LHCN-M2 (cell line): ENCODE measurements around the gene CPNE1. TPM values are rescaled to one million over a fixed set of nuclear protein-coding genes. Genes with fewer than 3 reads are reported as not detected.

Source experiments
- DNase-seq: peaks from one replicate; pipeline ENCODE4 v3.0.0-alpha.2; 2012; ENCODE audit warnings: low read depth
- total RNA-seq: library from RNA; depleted of rRNA; stranded (reverse); fragments of >200 nt; gene quantifications from 2 replicates; pipeline ENCODE4 v1.2.3, GENCODE V29; 2014

CPNE1 gene
- total RNA-seq, 1 experiment from 2014 or later: 168 TPM

DNA sequence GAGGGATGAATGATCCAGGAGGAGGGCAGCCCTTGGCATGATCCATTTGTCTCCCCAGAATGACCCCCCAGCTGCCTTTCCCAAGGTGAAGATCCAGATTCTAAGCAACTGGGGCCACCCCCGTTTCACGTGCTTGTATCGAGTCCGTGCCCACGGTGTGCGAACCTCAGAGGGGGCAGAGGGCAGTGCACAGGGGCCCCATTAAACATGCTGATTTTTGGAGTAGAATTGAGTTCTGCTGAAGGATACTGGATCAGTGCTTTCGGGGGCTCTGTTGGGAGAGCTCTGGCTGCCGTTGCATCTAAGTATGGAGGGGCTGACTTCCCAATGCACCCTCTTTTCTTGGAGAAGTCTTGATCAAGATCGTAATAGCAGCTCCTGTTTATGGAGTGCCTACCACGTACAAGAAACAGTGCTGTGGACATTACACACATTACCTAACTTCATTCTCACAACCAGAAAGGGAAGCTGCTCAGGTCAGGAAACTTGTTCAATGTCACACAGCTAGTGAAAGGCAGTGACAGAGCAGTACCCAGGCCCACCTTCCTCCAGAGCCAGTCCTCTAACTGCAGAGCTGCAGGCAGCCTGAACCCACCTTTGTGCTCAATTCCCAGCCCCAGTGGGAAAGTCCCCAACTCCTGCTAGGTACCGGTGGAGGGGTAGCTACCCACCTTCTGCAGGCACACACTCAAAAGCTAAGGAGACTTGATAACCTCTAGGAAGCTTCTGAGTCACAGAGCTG, 43.7 kb downstream of the CPNE1 start:
- DNase-seq: no peak

DNA sequence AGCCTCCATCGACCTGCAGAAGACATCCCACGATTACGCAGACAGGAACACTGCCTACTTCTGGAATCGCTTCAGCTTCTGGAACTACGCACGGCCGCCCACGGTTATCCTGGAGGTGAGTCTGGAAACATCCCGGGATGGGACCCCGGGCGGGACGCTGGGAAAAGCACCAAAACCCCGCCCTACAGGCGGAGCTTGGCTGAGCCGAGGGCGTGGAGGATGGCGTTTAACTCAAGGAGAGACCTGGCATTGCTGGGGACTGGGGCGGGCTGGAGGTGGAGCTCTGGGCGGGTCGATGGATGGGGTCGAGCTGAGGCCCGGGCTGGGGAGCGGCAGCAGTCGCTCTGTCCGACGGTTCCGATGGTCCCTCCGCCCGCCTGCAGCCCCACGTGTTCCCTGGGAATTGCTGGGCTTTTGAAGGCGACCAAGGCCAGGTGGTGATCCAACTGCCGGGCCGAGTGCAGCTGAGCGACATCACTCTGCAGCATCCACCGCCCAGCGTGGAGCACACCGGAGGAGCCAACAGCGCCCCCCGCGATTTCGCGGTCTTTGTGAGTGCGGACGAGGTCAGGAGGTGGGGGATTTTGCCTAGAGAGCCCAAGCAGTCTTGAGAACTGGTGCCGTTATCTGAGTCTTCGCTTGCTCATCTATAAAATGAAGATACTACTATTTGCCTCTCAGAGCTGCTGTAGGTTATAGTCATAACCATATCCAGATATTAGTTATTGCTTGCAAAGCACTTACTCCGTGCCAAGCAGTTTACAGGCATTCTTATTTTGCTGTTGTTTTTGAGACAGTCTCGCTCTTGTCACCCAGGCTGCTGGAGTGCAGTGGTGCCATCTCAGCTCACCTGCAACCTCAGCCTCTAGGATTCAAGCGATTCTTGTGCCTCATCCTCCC, 45.3 kb downstream of the CPNE1 start:
- peak; percentile 67 for DNase-seq

DNA sequence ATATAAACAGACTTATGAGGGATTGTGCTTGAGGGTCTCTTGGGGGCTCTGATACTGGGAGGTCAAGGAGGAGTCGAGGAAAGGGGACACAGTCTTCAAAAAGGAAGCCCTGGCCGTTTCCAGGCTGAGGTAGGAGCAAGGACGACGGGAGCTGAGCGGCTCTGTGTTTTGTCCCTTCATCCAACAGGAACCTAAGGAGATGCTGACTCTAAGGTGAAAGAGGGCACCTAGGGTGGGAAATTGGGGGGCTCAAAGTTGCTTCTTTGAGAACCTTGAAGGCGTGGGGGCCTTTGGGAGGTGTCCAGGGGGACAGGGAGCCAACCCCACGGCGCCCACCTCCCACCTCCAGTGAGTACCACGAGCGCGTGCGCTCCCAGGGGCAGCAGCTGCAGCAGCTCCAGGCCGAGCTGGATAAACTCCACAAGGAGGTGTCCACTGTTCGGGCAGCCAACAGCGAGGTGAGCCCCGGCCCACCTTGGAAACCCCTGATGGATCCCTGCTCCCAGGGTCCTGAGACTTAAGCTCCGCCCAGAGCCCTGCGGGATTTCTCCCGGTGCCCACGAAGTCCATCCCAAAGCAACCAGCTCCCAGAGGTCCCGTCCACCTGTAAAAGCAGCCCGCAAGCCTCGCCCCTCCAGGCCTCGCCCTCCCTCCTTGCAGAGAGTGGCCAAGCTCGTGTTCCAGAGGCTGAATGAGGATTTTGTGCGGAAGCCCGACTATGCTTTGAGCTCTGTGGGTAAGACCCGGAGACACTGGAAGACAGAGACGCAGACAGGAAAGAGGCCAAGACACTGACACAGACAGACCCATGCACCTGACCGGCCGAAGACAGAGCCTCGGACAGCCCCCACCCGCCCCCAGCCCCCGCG, 46.2 kb downstream of the CPNE1 start:
- DNase-seq: no peak

DNA sequence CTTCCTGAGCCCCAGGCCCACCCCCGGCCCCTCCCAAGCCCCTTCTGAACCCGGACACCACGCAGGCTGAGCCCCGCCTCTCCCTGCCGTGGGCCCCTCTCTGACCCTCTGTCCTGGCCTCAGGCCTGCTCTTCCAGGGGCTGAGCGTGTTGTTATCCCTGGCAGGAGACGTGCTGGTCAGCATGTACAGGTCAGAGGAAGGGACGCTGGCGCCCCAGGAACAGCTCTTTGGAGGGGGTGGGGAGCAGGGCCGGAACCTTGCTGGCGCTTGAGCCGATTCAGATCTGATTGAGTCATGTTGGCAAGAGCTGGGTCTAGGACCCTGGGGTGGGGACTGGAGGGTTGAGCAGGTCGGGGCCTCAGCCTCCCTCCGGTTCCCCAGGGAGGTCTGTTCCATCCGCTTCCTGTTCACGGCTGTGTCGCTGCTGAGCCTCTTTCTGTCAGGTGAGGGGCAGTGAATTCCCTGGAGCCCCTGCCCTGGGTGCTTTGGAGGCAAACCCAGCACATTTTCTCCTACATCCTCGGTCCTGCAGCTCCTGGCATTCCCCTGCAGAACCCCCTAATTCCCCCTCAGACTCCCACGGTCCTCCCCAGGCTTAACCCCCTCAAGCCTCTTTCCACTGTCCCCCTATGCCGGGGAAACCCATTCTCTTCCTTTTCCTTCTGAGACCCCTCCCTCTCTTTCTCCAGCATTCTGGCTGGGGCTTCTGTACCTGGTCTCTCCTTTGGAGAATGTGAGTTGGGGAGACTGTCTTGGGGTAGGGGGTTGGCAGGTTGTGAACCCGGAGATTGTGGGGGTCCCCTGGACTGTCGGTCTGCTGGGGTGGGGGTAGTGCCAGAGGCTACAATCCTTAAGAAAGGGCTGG, 47.1 kb downstream of the CPNE1 start:
- DNase-seq: peak; percentile 77

DNA sequence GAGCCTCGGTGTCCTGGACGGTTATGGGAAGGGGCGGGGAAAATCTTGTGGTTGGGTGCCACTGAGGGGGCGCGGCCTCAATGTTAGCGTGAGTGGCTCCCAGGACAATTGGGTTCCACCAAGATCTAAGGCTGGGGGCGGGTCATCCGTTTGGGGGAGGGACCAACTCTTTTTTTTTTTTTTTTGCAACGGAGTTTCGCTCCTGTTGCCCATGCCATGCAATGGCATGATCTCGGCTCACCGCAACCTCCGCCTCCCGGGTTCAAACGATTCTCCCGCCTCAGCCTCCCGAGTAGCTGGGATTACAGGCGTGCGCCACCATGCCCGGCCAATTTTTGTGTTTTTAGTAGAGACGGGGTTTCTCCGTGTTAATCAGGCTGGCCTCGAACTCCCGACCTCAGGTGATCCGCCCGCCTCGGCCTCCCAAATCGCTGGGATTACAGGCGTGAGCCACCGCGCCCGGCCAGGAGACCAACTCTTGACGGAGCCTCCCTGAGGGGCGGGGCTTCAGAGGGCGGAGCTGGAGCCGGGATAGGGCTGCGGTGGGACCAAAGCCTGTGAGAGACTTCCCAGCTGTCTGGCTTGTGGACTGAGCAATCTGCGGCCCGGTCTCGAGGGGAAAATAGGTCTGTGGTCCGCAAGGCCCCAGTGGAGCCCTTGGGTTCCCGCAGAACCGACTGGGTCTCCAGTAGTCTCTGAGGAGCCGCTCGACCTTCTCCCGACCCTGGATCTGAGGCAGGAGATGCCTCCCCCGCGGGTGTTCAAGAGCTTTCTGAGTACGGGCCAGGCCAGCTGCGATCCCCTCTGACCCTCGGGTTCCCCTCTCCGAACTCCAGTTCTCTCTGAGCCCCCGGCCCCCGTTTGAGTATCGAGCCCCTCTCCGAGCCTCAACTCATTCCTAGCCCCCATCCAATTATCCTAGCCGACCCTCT, 48.0 kb downstream of the CPNE1 start:
- DNase-seq: peak; percentile 100

- no peak for DNase-seq
Measured at GRCh38 chr20:35615667-35616464, 48.8 kb downstream of the CPNE1 start, which contains the start of gene SPAG4. TSS of gene SPAG4 (plus strand) at chr20:35615829. CDS start at chr20:35616004, 175 bp downstream.

DNA sequence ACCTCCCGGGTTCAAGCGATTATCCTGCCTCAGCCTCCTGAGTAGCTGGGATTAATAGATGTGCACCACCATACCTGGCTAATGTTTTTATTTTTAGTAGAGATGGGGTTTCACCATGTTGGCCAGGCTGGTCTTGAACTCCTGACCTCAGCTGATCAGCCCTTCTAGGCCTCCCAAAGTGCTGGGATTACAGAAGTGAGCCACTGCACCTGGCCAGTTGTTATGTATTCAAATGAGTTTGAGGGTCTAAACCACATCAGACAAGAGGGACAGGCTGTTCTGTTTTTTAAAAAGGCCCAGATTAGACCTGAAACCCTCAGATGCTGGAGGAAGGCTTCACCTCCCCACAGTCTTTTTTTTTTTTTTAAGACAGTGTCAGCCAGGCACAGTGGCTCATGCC, 53.2 kb downstream of the CPNE1 start:
- DNase-seq: no peak

GRCh38 chr20:35610833-35611427, 53.8 kb downstream of the CPNE1 start:
- DNase-seq: no peak

GRCh38 chr20:35607003-35607735, 57.5 kb downstream of the CPNE1 start:
- no peak for DNase-seq

DNA sequence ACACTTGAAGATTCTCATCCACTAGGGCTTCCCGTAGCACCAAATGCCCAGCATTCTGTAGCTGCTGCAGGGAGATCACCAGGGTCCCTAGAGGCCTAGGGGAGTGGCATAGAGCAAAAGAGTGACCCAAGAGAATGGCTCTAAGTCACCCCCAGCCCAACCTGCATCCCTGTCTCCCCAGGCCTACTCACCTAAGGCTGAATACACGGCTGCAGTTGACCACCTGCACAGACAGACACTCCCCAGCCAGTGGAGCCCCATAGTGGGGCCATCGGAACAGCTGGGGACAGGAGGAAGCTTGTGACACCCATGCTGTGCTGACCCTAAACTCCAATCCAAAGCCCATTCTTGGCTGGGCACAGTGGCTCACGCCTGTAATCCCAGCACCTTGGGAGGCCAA, 58.6 kb downstream of the CPNE1 start:
- no peak for DNase-seq

DNA sequence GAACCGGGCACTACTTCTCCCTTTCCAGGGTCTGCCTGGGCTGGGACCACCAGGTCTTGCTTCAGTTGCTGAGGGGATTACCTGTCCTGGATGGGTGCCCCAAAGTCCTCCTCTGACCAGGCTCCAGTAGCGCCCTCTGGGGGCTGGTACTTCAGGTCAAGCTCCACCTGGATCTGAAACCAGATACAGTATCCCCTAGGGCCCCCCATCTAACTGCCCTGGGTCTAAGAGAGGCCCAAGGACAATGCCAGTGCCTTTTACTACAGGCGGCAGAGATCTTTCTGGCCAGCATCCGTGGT, 60.3 kb downstream of the CPNE1 start:
- DNase-seq: no peak

DNA sequence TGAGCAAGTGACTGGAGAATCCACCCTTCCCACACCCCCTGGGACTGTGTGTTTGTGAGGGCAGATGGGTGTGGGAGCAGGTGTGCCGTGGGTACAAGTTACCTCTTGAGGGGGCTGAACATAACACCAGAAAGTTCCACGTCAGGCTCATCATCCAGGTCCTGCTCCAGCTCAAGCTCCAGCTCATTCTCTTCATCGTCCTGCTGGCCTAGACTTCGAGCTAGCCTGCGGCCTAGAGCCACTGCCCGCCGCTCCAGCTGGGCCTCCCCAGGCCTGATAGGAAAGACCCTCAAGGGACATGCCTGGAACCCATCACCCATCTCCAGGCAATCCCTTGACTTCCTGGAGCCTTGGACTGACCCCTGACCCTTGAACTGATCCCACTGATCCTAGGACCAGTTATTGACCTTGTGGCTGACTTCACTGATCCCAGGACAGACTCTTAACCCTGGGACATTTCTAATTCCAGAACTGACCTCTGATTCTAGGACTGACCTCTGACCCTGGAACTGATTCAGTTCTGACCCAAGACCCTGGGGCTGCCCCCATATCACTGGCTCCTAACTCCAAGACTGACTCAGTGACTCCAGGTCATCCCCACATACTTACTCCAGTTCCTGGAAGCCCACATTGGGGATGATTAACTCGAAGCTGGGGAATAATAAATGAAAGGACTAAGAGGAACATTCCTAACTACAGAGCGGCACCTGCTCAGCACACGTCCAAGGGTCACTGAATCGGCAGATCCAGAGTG, 60.8 kb downstream of the CPNE1 start:
- DNase-seq: no peak

DNA sequence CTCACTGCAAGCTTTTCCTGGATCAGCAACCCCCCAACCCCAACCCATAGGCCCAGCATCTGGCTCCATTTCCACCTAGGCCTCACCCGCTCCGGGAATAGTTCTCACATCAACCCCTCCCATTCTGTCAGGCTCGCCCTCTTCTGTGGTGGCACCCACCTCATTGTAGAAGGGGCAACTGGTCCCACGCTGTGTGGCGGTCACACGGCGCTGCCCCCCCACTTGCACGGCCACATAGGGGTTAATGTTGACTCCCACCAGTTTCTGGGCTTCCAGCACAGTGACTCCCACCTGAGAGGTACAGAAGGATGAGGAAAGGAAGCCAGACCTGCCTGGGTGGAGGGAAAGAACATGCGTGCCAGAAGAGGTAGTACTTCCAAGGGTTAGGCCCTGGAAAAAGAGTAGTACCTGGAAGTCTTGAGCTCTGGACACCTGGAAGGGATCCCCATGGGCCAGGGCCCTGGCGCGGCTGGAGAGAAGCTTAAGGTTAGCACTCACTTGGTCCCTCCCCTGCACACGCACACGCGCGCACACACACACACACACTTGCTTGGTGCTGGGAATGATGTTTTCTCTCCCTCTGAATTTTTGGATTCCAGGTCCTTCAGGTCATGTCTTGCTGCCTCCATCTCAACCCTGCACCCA, 61.7 kb downstream of the CPNE1 start:
- no peak for DNase-seq

- DNase-seq: no peak
Measured at GRCh38 chr20:35601990-35602389, 62.7 kb downstream of the CPNE1 start.

GRCh38 chr20:35600993-35601973, 63.4 kb downstream of the CPNE1 start:
- DNase-seq: peak; percentile 55
